ENCODE results near the gene LY6G5C. TPM values are rescaled to one million over a fixed set of nuclear protein-coding genes. Genes with fewer than 3 reads are reported as not detected.

The LY6G5C gene
- total and polyA plus RNA-seq, 9 of the 15 experiments (the other 6 are each of a cell fraction or from before 2014, with no cell fraction given) = 0.10 to 0.67 (median 0.46) TPM; not detected in 4

DNA sequence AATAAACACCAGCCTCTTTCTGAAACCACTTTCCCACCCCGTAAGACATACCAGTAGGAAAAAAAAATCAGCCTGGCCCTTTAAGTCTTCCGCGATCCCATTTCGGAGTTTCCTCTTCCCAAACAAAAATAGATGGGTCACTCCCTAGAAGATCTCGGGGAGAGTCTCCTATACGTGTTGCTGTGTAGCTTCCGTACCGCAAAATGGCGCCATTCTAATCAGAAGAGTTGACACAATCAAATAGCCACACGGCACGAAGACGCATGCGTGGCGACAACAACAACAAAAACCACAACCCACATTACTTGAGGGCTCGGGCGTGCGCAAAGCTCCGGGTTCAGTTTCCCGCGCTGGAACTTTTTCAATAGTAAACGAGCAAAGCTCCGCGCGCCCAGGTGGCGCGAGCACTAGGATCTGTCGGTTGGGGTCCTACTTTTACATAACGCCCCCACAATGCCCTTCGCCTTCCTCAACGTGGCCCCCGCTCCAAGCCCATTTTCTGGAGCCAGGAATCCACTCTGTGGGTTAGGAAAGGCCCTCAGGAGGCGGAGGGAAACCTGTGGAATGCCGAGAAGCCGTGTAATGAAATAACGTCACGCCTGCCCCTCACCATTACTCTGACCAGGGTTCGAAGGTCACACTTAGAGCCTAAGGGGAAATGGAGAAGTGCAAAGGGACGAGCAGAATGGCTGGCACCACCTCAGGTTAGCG lies 15.9 kb downstream of the LY6G5C start, which contains the start of gene GPANK1 (continued):
- TF ChIP-seq, protein P1, sequence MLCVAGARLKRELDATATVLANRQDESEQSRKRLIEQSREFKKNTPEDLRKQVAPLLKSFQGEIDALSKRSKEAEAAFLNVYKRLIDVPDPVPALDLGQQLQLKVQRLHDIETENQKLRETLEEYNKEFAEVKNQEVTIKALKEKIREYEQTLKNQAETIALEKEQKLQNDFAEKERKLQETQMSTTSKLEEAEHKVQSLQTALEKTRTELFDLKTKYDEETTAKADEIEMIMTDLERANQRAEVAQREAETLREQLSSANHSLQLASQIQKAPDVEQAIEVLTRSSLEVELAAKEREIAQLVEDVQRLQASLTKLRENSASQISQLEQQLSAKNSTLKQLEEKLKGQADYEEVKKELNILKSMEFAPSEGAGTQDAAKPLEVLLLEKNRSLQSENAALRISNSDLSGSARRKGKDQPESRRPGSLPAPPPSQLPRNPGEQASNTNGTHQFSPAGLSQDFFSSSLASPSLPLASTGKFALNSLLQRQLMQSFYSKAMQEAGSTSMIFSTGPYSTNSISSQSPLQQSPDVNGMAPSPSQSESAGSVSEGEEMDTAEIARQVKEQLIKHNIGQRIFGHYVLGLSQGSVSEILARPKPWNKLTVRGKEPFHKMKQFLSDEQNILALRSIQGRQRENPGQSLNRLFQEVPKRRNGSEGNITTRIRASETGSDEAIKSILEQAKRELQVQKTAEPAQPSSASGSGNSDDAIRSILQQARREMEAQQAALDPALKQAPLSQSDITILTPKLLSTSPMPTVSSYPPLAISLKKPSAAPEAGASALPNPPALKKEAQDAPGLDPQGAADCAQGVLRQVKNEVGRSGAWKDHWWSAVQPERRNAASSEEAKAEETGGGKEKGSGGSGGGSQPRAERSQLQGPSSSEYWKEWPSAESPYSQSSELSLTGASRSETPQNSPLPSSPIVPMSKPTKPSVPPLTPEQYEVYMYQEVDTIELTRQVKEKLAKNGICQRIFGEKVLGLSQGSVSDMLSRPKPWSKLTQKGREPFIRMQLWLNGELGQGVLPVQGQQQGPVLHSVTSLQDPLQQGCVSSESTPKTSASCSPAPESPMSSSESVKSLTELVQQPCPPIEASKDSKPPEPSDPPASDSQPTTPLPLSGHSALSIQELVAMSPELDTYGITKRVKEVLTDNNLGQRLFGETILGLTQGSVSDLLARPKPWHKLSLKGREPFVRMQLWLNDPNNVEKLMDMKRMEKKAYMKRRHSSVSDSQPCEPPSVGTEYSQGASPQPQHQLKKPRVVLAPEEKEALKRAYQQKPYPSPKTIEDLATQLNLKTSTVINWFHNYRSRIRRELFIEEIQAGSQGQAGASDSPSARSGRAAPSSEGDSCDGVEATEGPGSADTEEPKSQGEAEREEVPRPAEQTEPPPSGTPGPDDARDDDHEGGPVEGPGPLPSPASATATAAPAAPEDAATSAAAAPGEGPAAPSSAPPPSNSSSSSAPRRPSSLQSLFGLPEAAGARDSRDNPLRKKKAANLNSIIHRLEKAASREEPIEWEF (CRISPR knock-in tag; IDR thresholded peaks at IDR 0.05) = no peak
- TF ChIP-seq ESRRB (CRISPR knock-in tag; IDR thresholded peaks at IDR 0.05; ENCODE audit: borderline replicate concordance) (no peak; the same call in 1 of the 2 replicates), SRSF7 (optimal IDR thresholded peaks at IDR 0.05; ENCODE audit: low read depth, low read length) (no peak), IRF2 (CRISPR knock-in tag; IDR thresholded peaks at IDR 0.05) (no peak), MTA2 (IDR thresholded peaks at IDR 0.05; ENCODE audit: low read depth) (0 out of 2 replicates have a peak, but pooled peaks have one; percentile 6), CBX5 (IDR thresholded peaks at IDR 0.05; ENCODE audit: borderline replicate concordance, low read depth) (no peak), ERF (CRISPR knock-in tag; IDR thresholded peaks at IDR 0.05) (peak; percentile 40), EZH2 (IDR thresholded peaks at IDR 0.05; ENCODE audit: borderline replicate concordance, low read depth, low read length) (no peak), FOXA1 (IDR thresholded peaks at IDR 0.05; ENCODE audit: borderline replicate concordance) (no peak), RFX5 (IDR thresholded peaks at IDR 0.05; ENCODE audit: low read depth, low read length) (no peak), RBBP5 (IDR thresholded peaks at IDR 0.05; ENCODE audit: borderline replicate concordance, insufficient read depth, low read length, poor library complexity, severe bottlenecking) (no peak), SETDB1 (IDR thresholded peaks at IDR 0.05; ENCODE audit: low read length) (no peak), MCM7 (IDR thresholded peaks at IDR 0.05) (no peak)
- TF ChIP-seq, protein P2, sequence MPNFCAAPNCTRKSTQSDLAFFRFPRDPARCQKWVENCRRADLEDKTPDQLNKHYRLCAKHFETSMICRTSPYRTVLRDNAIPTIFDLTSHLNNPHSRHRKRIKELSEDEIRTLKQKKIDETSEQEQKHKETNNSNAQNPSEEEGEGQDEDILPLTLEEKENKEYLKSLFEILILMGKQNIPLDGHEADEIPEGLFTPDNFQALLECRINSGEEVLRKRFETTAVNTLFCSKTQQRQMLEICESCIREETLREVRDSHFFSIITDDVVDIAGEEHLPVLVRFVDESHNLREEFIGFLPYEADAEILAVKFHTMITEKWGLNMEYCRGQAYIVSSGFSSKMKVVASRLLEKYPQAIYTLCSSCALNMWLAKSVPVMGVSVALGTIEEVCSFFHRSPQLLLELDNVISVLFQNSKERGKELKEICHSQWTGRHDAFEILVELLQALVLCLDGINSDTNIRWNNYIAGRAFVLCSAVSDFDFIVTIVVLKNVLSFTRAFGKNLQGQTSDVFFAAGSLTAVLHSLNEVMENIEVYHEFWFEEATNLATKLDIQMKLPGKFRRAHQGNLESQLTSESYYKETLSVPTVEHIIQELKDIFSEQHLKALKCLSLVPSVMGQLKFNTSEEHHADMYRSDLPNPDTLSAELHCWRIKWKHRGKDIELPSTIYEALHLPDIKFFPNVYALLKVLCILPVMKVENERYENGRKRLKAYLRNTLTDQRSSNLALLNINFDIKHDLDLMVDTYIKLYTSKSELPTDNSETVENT (CRISPR knock-in tag; IDR thresholded peaks at IDR 0.05) = peak; percentile 76
- TF ChIP-seq, protein P3, sequence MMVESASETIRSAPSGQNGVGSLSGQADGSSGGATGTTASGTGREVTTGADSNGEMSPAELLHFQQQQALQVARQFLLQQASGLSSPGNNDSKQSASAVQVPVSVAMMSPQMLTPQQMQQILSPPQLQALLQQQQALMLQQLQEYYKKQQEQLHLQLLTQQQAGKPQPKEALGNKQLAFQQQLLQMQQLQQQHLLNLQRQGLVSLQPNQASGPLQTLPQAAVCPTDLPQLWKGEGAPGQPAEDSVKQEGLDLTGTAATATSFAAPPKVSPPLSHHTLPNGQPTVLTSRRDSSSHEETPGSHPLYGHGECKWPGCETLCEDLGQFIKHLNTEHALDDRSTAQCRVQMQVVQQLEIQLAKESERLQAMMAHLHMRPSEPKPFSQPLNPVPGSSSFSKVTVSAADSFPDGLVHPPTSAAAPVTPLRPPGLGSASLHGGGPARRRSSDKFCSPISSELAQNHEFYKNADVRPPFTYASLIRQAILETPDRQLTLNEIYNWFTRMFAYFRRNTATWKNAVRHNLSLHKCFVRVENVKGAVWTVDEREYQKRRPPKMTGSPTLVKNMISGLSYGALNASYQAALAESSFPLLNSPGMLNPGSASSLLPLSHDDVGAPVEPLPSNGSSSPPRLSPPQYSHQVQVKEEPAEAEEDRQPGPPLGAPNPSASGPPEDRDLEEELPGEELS (CRISPR knock-in tag; IDR thresholded peaks at IDR 0.05; ENCODE audit: borderline replicate concordance) = peak; percentile 100
- TF ChIP-seq, protein P4, sequence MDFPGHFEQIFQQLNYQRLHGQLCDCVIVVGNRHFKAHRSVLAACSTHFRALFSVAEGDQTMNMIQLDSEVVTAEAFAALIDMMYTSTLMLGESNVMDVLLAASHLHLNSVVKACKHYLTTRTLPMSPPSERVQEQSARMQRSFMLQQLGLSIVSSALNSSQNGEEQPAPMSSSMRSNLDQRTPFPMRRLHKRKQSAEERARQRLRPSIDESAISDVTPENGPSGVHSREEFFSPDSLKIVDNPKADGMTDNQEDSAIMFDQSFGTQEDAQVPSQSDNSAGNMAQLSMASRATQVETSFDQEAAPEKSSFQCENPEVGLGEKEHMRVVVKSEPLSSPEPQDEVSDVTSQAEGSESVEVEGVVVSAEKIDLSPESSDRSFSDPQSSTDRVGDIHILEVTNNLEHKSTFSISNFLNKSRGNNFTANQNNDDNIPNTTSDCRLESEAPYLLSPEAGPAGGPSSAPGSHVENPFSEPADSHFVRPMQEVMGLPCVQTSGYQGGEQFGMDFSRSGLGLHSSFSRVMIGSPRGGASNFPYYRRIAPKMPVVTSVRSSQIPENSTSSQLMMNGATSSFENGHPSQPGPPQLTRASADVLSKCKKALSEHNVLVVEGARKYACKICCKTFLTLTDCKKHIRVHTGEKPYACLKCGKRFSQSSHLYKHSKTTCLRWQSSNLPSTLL (IDR thresholded peaks at IDR 0.05) = no peak
